GM12878 (cell line): ENCODE measurements around the gene LENEP. TPM values are rescaled to one million over a fixed set of nuclear protein-coding genes. Genes with fewer than 3 reads are reported as not detected.

Experiments
- BHLHE40 ChIP-seq, 2 experiments: fragments of 450-650 bp in 1 of 2; IDR thresholded peaks; 2 replicates each; pipeline ENCODE4 v1.6.1; 2011 to 2017; ENCODE audit warnings: low read depth in 2 of 2, borderline replicate concordance in 1 of 2, improper control_type of control experiment in 1 of 2, low read length in 1 of 2, mild to moderate bottlenecking in 1 of 2
- EP300 ChIP-seq, 2 experiments: fragments of 150-350 bp in 1 of 2; IDR thresholded peaks; 2 replicates each; pipeline ENCODE4 v1.6.1; 2011 to 2012; ENCODE audit warnings: low read depth in 2 of 2, low read length in 2 of 2, borderline replicate concordance in 1 of 2, improper control_type of control experiment in 1 of 2, inconsistent platforms in 1 of 2; ENCODE audit not compliant: control insufficient read depth in 1 of 2
- NFYB ChIP-seq: IDR thresholded peaks from 2 replicates; pipeline ENCODE4 v1.6.1; 2011; ENCODE audit warnings: low read depth, mild to moderate bottlenecking, low read length, improper control_type of control experiment, moderate library complexity; ENCODE audit not compliant: insufficient read depth
- PAX5 ChIP-seq: IDR thresholded peaks from 2 replicates; pipeline ENCODE4 v1.6.1; 2011; ENCODE audit warnings: low read depth, low read length, borderline replicate concordance
- POLR2AphosphoS2 ChIP-seq: IDR thresholded peaks from 2 replicates; pipeline ENCODE4 v1.6.1; 2011; ENCODE audit warnings: low read depth, mild to moderate bottlenecking, low read length, improper control_type of control experiment, moderate library complexity
- RAD21 ChIP-seq: IDR thresholded peaks from 2 replicates; pipeline ENCODE4 v1.6.1; 2011; ENCODE audit warnings: mild to moderate bottlenecking, low read depth, low read length, moderate library complexity; ENCODE audit not compliant: insufficient read depth
- RB1 ChIP-seq: fragments of 450-650 bp; formaldehyde crosslinking; IDR thresholded peaks from 2 replicates; pipeline ENCODE4 v1.6.1; 2017; ENCODE audit warnings: mild to moderate bottlenecking, borderline replicate concordance
- SMARCA5 ChIP-seq: fragments of 450-650 bp; IDR thresholded peaks from 2 replicates; pipeline ENCODE4 v1.6.1; 2017; ENCODE audit warnings: mild to moderate bottlenecking
- YY1 ChIP-seq: IDR thresholded peaks from 2 replicates; pipeline ENCODE4 v1.6.1; 2011; ENCODE audit warnings: low read depth, mild to moderate bottlenecking, low read length
- polyA plus RNA-seq, 11 experiments: library from polyadenylated mRNA; depleted of rRNA in 4 of 11; unstranded in 6 of 11; stranded (reverse) in 5 of 11; fragments of >200 nt; fragmentation: Nextera tagmentation in 4 of 11; fragmentation: Illumina TruSeq in 1 of 11; extraction: Ambion mirVana in 4 of 11; extraction: Trizol in 1 of 11; gene quantifications; 1 replicate in 1 of 11; 2 replicates in 10 of 11; pipeline versions ENCODE4 v1.2.1 to v1.2.3, GENCODE V29; 2011 to 2016; ENCODE audit warnings: inconsistent platforms in 2 of 11, missing spikeins in 2 of 11, low read depth in 1 of 11
- total RNA-seq, 4 experiments: library from RNA; depleted of rRNA in 3 of 4; stranded (reverse); fragments of >200 nt in 3 of 4; fragmentation: Illumina TruSeq in 1 of 4; extraction: Trizol in 1 of 4; gene quantifications; 2 replicates each; pipeline versions ENCODE4 v1.2.1 to v1.2.3, GENCODE V29; 2013 to 2021
- TF ChIP-seq, protein P1 (sequence below): fragments of 450-650 bp; formaldehyde crosslinking; IDR thresholded peaks from 2 replicates; pipeline ENCODE4 v1.5.0; 2022; ENCODE audit warnings: mild to moderate bottlenecking, missing genetic modification characterization
- TF ChIP-seq, protein P2 (sequence below): fragments of 450-650 bp; IDR thresholded peaks from 2 replicates; pipeline ENCODE4 v1.6.1; 2017; ENCODE audit warnings: mild to moderate bottlenecking, low read depth, inconsistent platforms; ENCODE audit not compliant: poor library complexity, severe bottlenecking
- TF ChIP-seq, protein P3 (sequence below): IDR thresholded peaks from 2 replicates; pipeline ENCODE4 v1.6.1; 2012; ENCODE audit warnings: mild to moderate bottlenecking, low read depth, low read length
- TF ChIP-seq, protein P4 (sequence below): fragments of 450-650 bp; IDR thresholded peaks from 2 replicates; pipeline ENCODE4 v1.6.1; 2016; ENCODE audit warnings: mild to moderate bottlenecking
- TF ChIP-seq, protein P5 (sequence below): fragments of 150-350 bp; IDR thresholded peaks from 2 replicates; pipeline ENCODE4 v1.6.1; 2014; ENCODE audit warnings: mild to moderate bottlenecking, low read depth, low read length

The LENEP gene
- total and polyA plus RNA-seq, 10 of the 15 experiments (the other 5 are each of a cell fraction or from before 2014, with no cell fraction given): 0.27 to 1.1 (median 0.64) TPM; not detected in 7

DNA sequence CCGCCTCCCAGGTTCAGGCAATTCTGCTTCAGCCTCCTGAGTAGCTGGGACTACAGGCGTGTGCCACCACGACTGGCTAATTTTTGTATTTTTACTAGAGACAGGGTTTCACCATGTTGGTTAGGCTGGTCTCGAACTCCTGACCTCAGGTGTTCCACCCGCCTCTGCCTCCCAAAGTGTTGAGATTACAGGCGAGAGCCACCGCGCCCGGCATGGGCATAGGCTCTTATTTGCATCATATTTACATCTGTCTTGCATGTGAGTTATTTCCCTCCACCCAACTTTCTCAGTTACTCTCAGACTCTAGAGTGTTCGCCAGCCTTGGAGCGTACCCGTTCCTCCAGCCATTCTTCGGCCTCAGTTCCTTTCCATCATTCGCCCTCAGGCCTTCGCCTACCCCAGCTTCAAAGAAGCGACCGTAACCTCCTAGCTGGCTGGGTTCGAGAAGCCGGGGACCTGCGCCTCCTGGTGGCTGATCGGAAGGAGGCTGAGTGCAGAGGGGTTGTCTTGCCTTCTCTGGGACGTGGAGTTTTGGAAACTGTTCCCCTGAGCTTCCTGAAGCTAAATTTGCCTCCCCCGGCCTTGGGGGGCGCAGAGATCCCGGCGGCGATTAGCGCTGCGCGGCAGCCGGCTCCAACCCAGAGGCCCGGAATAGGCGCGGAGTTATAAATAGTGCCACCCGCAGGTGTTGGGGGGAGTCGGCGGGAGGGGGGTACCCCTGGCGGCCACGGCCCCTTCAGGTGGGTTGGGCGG, 5.6 kb downstream of the LENEP start (continued):
- TF ChIP-seq, protein P1, sequence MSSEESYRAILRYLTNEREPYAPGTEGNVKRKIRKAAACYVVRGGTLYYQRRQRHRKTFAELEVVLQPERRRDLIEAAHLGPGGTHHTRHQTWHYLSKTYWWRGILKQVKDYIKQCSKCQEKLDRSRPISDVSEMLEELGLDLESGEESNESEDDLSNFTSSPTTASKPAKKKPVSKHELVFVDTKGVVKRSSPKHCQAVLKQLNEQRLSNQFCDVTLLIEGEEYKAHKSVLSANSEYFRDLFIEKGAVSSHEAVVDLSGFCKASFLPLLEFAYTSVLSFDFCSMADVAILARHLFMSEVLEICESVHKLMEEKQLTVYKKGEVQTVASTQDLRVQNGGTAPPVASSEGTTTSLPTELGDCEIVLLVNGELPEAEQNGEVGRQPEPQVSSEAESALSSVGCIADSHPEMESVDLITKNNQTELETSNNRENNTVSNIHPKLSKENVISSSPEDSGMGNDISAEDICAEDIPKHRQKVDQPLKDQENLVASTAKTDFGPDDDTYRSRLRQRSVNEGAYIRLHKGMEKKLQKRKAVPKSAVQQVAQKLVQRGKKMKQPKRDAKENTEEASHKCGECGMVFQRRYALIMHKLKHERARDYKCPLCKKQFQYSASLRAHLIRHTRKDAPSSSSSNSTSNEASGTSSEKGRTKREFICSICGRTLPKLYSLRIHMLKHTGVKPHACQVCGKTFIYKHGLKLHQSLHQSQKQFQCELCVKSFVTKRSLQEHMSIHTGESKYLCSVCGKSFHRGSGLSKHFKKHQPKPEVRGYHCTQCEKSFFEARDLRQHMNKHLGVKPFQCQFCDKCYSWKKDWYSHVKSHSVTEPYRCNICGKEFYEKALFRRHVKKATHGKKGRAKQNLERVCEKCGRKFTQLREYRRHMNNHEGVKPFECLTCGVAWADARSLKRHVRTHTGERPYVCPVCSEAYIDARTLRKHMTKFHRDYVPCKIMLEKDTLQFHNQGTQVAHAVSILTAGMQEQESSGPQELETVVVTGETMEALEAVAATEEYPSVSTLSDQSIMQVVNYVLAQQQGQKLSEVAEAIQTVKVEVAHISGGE (CRISPR knock-in tag): no peak
- no peak for TF ChIP-seq EP300 (IDR thresholded peaks at IDR 0.05; ENCODE audit: borderline replicate concordance in 1 of 2, control insufficient read depth in 1 of 2, low read depth in 2 of 2, low read length in 2 of 2)
- peak; percentile 67; the same call in 1 of the 2 replicates for TF ChIP-seq RB1
- TF ChIP-seq, protein P2, sequence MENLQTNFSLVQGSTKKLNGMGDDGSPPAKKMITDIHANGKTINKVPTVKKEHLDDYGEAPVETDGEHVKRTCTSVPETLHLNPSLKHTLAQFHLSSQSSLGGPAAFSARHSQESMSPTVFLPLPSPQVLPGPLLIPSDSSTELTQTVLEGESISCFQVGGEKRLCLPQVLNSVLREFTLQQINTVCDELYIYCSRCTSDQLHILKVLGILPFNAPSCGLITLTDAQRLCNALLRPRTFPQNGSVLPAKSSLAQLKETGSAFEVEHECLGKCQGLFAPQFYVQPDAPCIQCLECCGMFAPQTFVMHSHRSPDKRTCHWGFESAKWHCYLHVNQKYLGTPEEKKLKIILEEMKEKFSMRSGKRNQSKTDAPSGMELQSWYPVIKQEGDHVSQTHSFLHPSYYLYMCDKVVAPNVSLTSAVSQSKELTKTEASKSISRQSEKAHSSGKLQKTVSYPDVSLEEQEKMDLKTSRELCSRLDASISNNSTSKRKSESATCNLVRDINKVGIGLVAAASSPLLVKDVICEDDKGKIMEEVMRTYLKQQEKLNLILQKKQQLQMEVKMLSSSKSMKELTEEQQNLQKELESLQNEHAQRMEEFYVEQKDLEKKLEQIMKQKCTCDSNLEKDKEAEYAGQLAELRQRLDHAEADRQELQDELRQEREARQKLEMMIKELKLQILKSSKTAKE: peak; percentile 23
- TF ChIP-seq, protein P3, sequence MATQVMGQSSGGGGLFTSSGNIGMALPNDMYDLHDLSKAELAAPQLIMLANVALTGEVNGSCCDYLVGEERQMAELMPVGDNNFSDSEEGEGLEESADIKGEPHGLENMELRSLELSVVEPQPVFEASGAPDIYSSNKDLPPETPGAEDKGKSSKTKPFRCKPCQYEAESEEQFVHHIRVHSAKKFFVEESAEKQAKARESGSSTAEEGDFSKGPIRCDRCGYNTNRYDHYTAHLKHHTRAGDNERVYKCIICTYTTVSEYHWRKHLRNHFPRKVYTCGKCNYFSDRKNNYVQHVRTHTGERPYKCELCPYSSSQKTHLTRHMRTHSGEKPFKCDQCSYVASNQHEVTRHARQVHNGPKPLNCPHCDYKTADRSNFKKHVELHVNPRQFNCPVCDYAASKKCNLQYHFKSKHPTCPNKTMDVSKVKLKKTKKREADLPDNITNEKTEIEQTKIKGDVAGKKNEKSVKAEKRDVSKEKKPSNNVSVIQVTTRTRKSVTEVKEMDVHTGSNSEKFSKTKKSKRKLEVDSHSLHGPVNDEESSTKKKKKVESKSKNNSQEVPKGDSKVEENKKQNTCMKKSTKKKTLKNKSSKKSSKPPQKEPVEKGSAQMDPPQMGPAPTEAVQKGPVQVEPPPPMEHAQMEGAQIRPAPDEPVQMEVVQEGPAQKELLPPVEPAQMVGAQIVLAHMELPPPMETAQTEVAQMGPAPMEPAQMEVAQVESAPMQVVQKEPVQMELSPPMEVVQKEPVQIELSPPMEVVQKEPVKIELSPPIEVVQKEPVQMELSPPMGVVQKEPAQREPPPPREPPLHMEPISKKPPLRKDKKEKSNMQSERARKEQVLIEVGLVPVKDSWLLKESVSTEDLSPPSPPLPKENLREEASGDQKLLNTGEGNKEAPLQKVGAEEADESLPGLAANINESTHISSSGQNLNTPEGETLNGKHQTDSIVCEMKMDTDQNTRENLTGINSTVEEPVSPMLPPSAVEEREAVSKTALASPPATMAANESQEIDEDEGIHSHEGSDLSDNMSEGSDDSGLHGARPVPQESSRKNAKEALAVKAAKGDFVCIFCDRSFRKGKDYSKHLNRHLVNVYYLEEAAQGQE: no peak
- 0 out of 2 replicates have a peak, but pooled peaks have one; percentile 10 for TF ChIP-seq PAX5
- TF ChIP-seq YY1: peak; percentile 75
- peak in 1 of 2 experiments; percentile 18; a peak in 1 of 4 replicates for TF ChIP-seq BHLHE40 (IDR thresholded peaks at IDR 0.05; ENCODE audit: borderline replicate concordance in 1 of 2, low read depth in 2 of 2, low read length in 1 of 2)
- TF ChIP-seq POLR2AphosphoS2: no peak
- TF ChIP-seq, protein P4, sequence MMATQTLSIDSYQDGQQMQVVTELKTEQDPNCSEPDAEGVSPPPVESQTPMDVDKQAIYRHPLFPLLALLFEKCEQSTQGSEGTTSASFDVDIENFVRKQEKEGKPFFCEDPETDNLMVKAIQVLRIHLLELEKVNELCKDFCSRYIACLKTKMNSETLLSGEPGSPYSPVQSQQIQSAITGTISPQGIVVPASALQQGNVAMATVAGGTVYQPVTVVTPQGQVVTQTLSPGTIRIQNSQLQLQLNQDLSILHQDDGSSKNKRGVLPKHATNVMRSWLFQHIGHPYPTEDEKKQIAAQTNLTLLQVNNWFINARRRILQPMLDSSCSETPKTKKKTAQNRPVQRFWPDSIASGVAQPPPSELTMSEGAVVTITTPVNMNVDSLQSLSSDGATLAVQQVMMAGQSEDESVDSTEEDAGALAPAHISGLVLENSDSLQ: peak; percentile 45
- TF ChIP-seq NFYB: no peak
- TF ChIP-seq, protein P5, sequence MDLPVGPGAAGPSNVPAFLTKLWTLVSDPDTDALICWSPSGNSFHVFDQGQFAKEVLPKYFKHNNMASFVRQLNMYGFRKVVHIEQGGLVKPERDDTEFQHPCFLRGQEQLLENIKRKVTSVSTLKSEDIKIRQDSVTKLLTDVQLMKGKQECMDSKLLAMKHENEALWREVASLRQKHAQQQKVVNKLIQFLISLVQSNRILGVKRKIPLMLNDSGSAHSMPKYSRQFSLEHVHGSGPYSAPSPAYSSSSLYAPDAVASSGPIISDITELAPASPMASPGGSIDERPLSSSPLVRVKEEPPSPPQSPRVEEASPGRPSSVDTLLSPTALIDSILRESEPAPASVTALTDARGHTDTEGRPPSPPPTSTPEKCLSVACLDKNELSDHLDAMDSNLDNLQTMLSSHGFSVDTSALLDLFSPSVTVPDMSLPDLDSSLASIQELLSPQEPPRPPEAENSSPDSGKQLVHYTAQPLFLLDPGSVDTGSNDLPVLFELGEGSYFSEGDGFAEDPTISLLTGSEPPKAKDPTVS: no peak
- TF ChIP-seq SMARCA5: peak; percentile 94; the same call in 1 of the 2 replicates
- peak; percentile 72 for TF ChIP-seq RAD21
